ENCODE measurements around the gene CDC27. TPM values are rescaled to one million over a fixed set of nuclear protein-coding genes. Genes with fewer than 3 reads are reported as not detected.
"Not testable (repeated sequence)": the region's sequence is repeated elsewhere in the genome, so short reads cannot be mapped to it uniquely, and the experiment has no call there.

The CDC27 gene
- total RNA-seq, 2 experiments from 2014 or later = 52.5 to 52.8 TPM

- no peak for ATAC-seq (ENCODE audit: poor library complexity)
- peaks cover 18% of the 10 kb centered on the region for H3K4me1 Mint-ChIP-seq (ENCODE audit: low read depth)
- ChIA-PET CTCF (no interaction called here), POLR2A (no interaction called here)
- no peak for TF ChIP-seq CTCF (IDR thresholded peaks at IDR 0.05)
- Histone ChIP-seq H3K36me3 (ENCODE audit: insufficient read depth, low read length) (peaks cover 13% of the 10 kb centered on the region), H3K4me3 (ENCODE audit: low read length) (no peak overlapping the region), H3K27me3 (ENCODE audit: control insufficient read depth in 1 of 2, insufficient read depth in 2 of 2, low read length in 2 of 2) (no peaks in the 10 kb centered on the region), H3K27ac (ENCODE audit: low read depth in 1 of 2, low read length in 2 of 2) (no peak overlapping the region), H3K9me3 (ENCODE audit: control insufficient read depth in 1 of 2, insufficient read depth in 1 of 2, low read length in 2 of 2) (no peaks in the 10 kb centered on the region), H3K4me1 (ENCODE audit: insufficient read depth, low read length) (no peaks in the 10 kb centered on the region)
- H3K36me3 Mint-ChIP-seq (ENCODE audit: low read depth) = peaks cover 12% of the 10 kb centered on the region
- no peaks in the 10 kb centered on the region for H3K9me3 Mint-ChIP-seq
- H3K27me3 Mint-ChIP-seq = no peaks in the 10 kb centered on the region
- H3K27ac Mint-ChIP-seq = no peak overlapping the region
- DNase-seq = no peak
- no peak overlapping the region for H3K4me3 Mint-ChIP-seq
- intact Hi-C loops (cut with DNase I, micrococcal nuclease) = no loop called here
Measured at GRCh38 chr17:47078801-47079200, 110.3 kb downstream of the CDC27 start.

GRCh38 chr17:47077576-47077975, 111.5 kb downstream of the CDC27 start:
- DNase-seq (no peak), ATAC-seq (ENCODE audit: poor library complexity) (no peak)
- no peaks in the 10 kb centered on the region for H3K27me3 Mint-ChIP-seq
- H3K36me3 ChIP-seq (ENCODE audit: insufficient read depth, low read length) = peaks cover 13% of the 10 kb centered on the region
- H3K27ac Mint-ChIP-seq = no peak overlapping the region
- POLR2A ChIA-PET = no interaction called here
- intact Hi-C loops (cut with DNase I, micrococcal nuclease) = no loop called here
- H3K27ac ChIP-seq (ENCODE audit: low read depth in 1 of 2, low read length in 2 of 2) = no peak overlapping the region
- H3K27me3 ChIP-seq (ENCODE audit: control insufficient read depth in 1 of 2, insufficient read depth in 2 of 2, low read length in 2 of 2) = no peaks in the 10 kb centered on the region
- no peak overlapping the region for H3K4me3 Mint-ChIP-seq
- no peak for TF ChIP-seq CTCF (IDR thresholded peaks at IDR 0.05)
- CTCF ChIA-PET = no interaction called here
- no peaks in the 10 kb centered on the region for H3K4me1 ChIP-seq (ENCODE audit: insufficient read depth, low read length)
- H3K4me1 Mint-ChIP-seq (ENCODE audit: low read depth) = peaks cover 22% of the 10 kb centered on the region
- H3K9me3 ChIP-seq (ENCODE audit: control insufficient read depth in 1 of 2, insufficient read depth in 1 of 2, low read length in 2 of 2) = no peaks in the 10 kb centered on the region
- H3K9me3 Mint-ChIP-seq = no peaks in the 10 kb centered on the region
- H3K4me3 ChIP-seq (ENCODE audit: low read length) = no peak overlapping the region
- H3K36me3 Mint-ChIP-seq (ENCODE audit: low read depth) = peaks cover 12% of the 10 kb centered on the region

GRCh38 chr17:47076171-47076570, 112.9 kb downstream of the CDC27 start:
- ATAC-seq (ENCODE audit: poor library complexity) = no peak
- intact Hi-C loops (cut with DNase I, micrococcal nuclease) = no loop called here
- Mint-ChIP-seq H3K4me3 (no peak overlapping the region), H3K36me3 (ENCODE audit: low read depth) (peaks cover 4% of the 10 kb centered on the region), H3K27me3 (no peaks in the 10 kb centered on the region), H3K27ac (no peak overlapping the region), H3K4me1 (ENCODE audit: low read depth) (peaks cover 19% of the 10 kb centered on the region), H3K9me3 (no peaks in the 10 kb centered on the region)
- Histone ChIP-seq H3K27me3 (ENCODE audit: control insufficient read depth in 1 of 2, insufficient read depth in 2 of 2, low read length in 2 of 2) (no peaks in the 10 kb centered on the region), H3K9me3 (ENCODE audit: control insufficient read depth in 1 of 2, insufficient read depth in 1 of 2, low read length in 2 of 2) (no peaks in the 10 kb centered on the region), H3K4me3 (ENCODE audit: low read length) (no peak overlapping the region), H3K27ac (ENCODE audit: low read depth in 1 of 2, low read length in 2 of 2) (no peak overlapping the region), H3K36me3 (ENCODE audit: insufficient read depth, low read length) (peaks cover 9% of the 10 kb centered on the region), H3K4me1 (ENCODE audit: insufficient read depth, low read length) (peaks cover 6% of the 10 kb centered on the region)
- ChIA-PET POLR2A (interaction anchor here (0.6 kb wide), 1 partner anchor 9 kb away, joined by 3 read pairs; no protein-coding TSS in a partner anchor), CTCF (interaction anchor here (1.0 kb wide), 1 partner anchor 9 kb away, joined by 3 read pairs; no protein-coding TSS in a partner anchor)
- DNase-seq = no peak
- no peak for TF ChIP-seq CTCF (IDR thresholded peaks at IDR 0.05)

GRCh38 chr17:47074361-47074760, 114.7 kb downstream of the CDC27 start:
- peaks cover 26% of the 10 kb centered on the region for H3K4me1 Mint-ChIP-seq (ENCODE audit: low read depth)
- H3K9me3 ChIP-seq (ENCODE audit: control insufficient read depth in 1 of 2, insufficient read depth in 1 of 2, low read length in 2 of 2); intact Hi-C loops (cut with DNase I, micrococcal nuclease); H3K27me3 ChIP-seq (ENCODE audit: control insufficient read depth in 1 of 2, insufficient read depth in 2 of 2, low read length in 2 of 2); H3K4me3 Mint-ChIP-seq; H3K27ac Mint-ChIP-seq; ATAC-seq (ENCODE audit: poor library complexity); H3K27me3 Mint-ChIP-seq; CTCF ChIA-PET; H3K4me3 ChIP-seq (ENCODE audit: low read length); H3K27ac ChIP-seq (ENCODE audit: low read depth in 1 of 2, low read length in 2 of 2); H3K36me3 ChIP-seq (ENCODE audit: insufficient read depth, low read length); H3K9me3 Mint-ChIP-seq; H3K36me3 Mint-ChIP-seq (ENCODE audit: low read depth); DNase-seq; POLR2A ChIA-PET; H3K4me1 ChIP-seq (ENCODE audit: insufficient read depth, low read length): not testable (repeated sequence)

GRCh38 chr17:47073629-47074028, 115.5 kb downstream of the CDC27 start:
- H3K27me3 ChIP-seq (ENCODE audit: control insufficient read depth in 1 of 2, insufficient read depth in 2 of 2, low read length in 2 of 2); H3K4me3 Mint-ChIP-seq; H3K9me3 Mint-ChIP-seq; H3K4me3 ChIP-seq (ENCODE audit: low read length); H3K9me3 ChIP-seq (ENCODE audit: control insufficient read depth in 1 of 2, insufficient read depth in 1 of 2, low read length in 2 of 2); H3K36me3 Mint-ChIP-seq (ENCODE audit: low read depth); H3K27ac Mint-ChIP-seq; H3K36me3 ChIP-seq (ENCODE audit: insufficient read depth, low read length); H3K27ac ChIP-seq (ENCODE audit: low read depth in 1 of 2, low read length in 2 of 2); ATAC-seq (ENCODE audit: poor library complexity); DNase-seq; H3K4me1 ChIP-seq (ENCODE audit: insufficient read depth, low read length); POLR2A ChIA-PET; H3K27me3 Mint-ChIP-seq; CTCF ChIA-PET; intact Hi-C loops (cut with DNase I, micrococcal nuclease): not testable (repeated sequence)
- peaks cover 30% of the 10 kb centered on the region for H3K4me1 Mint-ChIP-seq (ENCODE audit: low read depth)

All from CD4-positive, alpha-beta T cell (primary cell).